Trophoblast cell (in vitro differentiated cells and primary cell): Measurements from ENCODE around the gene PKP4.
"Not testable (repeated sequence)": the region's sequence is repeated elsewhere in the genome, so short reads cannot be mapped to it uniquely, and the experiment has no call there.

Experiments
- DNase-seq, 2 donors: peaks; one replicate each; pipeline ENCODE4 v3.0.0-alpha.2; 2016
- H2AFZ ChIP-seq: 2 replicates; pipeline ENCODE4 v1.6.1; 2013; ENCODE audit warnings: low read length, moderate library complexity, mild to moderate bottlenecking; ENCODE audit not compliant: insufficient read depth, poor library complexity
- H2AK5ac ChIP-seq: 2 replicates; pipeline ENCODE4 v1.6.1; 2013; ENCODE audit warnings: mild to moderate bottlenecking, low read length
- H2BK120ac ChIP-seq: 2 replicates; pipeline ENCODE4 v1.6.1; 2013; ENCODE audit warnings: low read length, mild to moderate bottlenecking, moderate library complexity; ENCODE audit not compliant: insufficient read depth, poor library complexity
- H2BK12ac ChIP-seq: 2 replicates; pipeline ENCODE4 v1.6.1; 2013; ENCODE audit warnings: mild to moderate bottlenecking, low read length, moderate library complexity
- H2BK5ac ChIP-seq: 2 replicates; pipeline ENCODE4 v1.6.1; 2013; ENCODE audit warnings: low read length, low read depth, moderate library complexity, mild to moderate bottlenecking; ENCODE audit not compliant: poor library complexity
- H3K14ac ChIP-seq: 2 replicates; pipeline ENCODE4 v1.6.1; 2013; ENCODE audit warnings: mild to moderate bottlenecking, low read length
- H3K18ac ChIP-seq: 2 replicates; pipeline ENCODE4 v1.6.1; 2013; ENCODE audit warnings: mild to moderate bottlenecking, low read length
- H3K23ac ChIP-seq: 2 replicates; pipeline ENCODE4 v1.6.1; 2013; ENCODE audit warnings: low read length
- H3K27ac ChIP-seq: 2 replicates; pipeline ENCODE4 v1.5.1; 2013; ENCODE audit warnings: low read depth, mild to moderate bottlenecking, inconsistent platforms, low read length, moderate library complexity
- H3K27me3 ChIP-seq: 2 replicates; pipeline ENCODE4 v1.6.1; 2013; ENCODE audit warnings: inconsistent platforms, mild to moderate bottlenecking, low read length, moderate library complexity; ENCODE audit not compliant: insufficient read depth
- H3K36me3 ChIP-seq, 2 experiments: 1 replicate in 1 of 2; 2 replicates in 1 of 2; pipeline ENCODE4 v1.6.1; 2013; ENCODE audit warnings: low read length in 2 of 2, mild to moderate bottlenecking in 2 of 2, moderate library complexity in 1 of 2; ENCODE audit not compliant: insufficient read depth in 2 of 2, control insufficient read depth in 1 of 2
- H3K4ac ChIP-seq: 2 replicates; pipeline ENCODE4 v1.6.1; 2013; ENCODE audit warnings: low read depth, mild to moderate bottlenecking, low read length, moderate library complexity
- H3K4me1 ChIP-seq, 2 experiments: 1 replicate in 1 of 2; 2 replicates in 1 of 2; pipeline ENCODE4 v1.6.1; 2013; ENCODE audit warnings: low read length in 2 of 2, mild to moderate bottlenecking in 2 of 2, moderate library complexity in 1 of 2; ENCODE audit not compliant: insufficient read depth in 2 of 2, control insufficient read depth in 1 of 2
- H3K4me2 ChIP-seq: 2 replicates; pipeline ENCODE4 v1.6.1; 2013; ENCODE audit warnings: inconsistent platforms, mild to moderate bottlenecking, low read length, moderate library complexity
- H3K4me3 ChIP-seq: 2 replicates; pipeline ENCODE4 v1.5.1; 2013; ENCODE audit warnings: mild to moderate bottlenecking, low read depth, low read length, inconsistent platforms
- H3K79me1 ChIP-seq: one replicate; pipeline ENCODE4 v1.6.1; 2013; ENCODE audit warnings: low read length
- H3K79me2 ChIP-seq: 2 replicates; pipeline ENCODE4 v1.6.1; 2013; ENCODE audit warnings: low read length, mild to moderate bottlenecking; ENCODE audit not compliant: control insufficient read depth, insufficient read depth, poor library complexity
- H3K9ac ChIP-seq: 2 replicates; pipeline ENCODE4 v1.6.1; 2013; ENCODE audit warnings: mild to moderate bottlenecking, low read length
- H3K9me3 ChIP-seq: 2 replicates; pipeline ENCODE4 v1.6.1; 2013; ENCODE audit warnings: low read depth, mild to moderate bottlenecking, control low read depth, inconsistent platforms, low read length; ENCODE audit not compliant: insufficient read depth
- H4K12ac ChIP-seq: 2 replicates; pipeline ENCODE4 v1.6.1; 2013; ENCODE audit warnings: low read depth, mild to moderate bottlenecking, low read length, moderate library complexity
- H4K8ac ChIP-seq: 2 replicates; pipeline ENCODE4 v1.6.1; 2013; ENCODE audit warnings: low read depth, mild to moderate bottlenecking, low read length, moderate library complexity
- H4K91ac ChIP-seq: one replicate; pipeline ENCODE4 v1.6.1; 2013; ENCODE audit warnings: low read depth, mild to moderate bottlenecking, low read length, moderate library complexity
- WGBS: extraction: QIAGEN DNeasy Blood & Tissue Kit; methylation state at CpG from one replicate; pipeline ENCODE4 v1.1.7; 2013; ENCODE audit warnings: missing lambda C conversion rate; ENCODE audit not compliant: insufficient read length, insufficient coverage; ENCODE audit errors: extremely low coverage; 5-methylcytosine and 5-hydroxymethylcytosine counted together

Gene PKP4

GRCh38 chr2:158432117-158432516 lies 24.6 kb upstream of the PKP4 start:
- no peak overlapping the region for H3K4ac ChIP-seq
- H3K4me2 ChIP-seq: no peak overlapping the region
- no peak overlapping the region for H3K18ac ChIP-seq
- H2AK5ac ChIP-seq: no peak overlapping the region
- H3K79me1 ChIP-seq: no peaks in the 10 kb centered on the region
- H3K36me3 ChIP-seq: peaks cover 0 to 3% of the 10 kb centered on the region in 2 experiments
- no peak overlapping the region for H4K91ac ChIP-seq
- no peaks in the 10 kb centered on the region for H3K4me1 ChIP-seq
- no peak overlapping the region for H4K8ac ChIP-seq
- no peak overlapping the region for H3K9ac ChIP-seq
- H4K12ac ChIP-seq: no peak overlapping the region
- no peak overlapping the region for H2BK5ac ChIP-seq
- no peaks in the 10 kb centered on the region for H3K79me2 ChIP-seq
- no peak overlapping the region for H3K4me3 ChIP-seq
- no peak overlapping the region for H3K14ac ChIP-seq
- peaks cover 6% of the 10 kb centered on the region for H3K9me3 ChIP-seq
- H3K27ac ChIP-seq: no peak overlapping the region
- no peak overlapping the region for H2AFZ ChIP-seq
- no peak for DNase-seq
- no peak overlapping the region for H2BK12ac ChIP-seq
- no peak overlapping the region for H3K23ac ChIP-seq
- no peak overlapping the region for H2BK120ac ChIP-seq
- H3K27me3 ChIP-seq: no peaks in the 10 kb centered on the region

DNA sequence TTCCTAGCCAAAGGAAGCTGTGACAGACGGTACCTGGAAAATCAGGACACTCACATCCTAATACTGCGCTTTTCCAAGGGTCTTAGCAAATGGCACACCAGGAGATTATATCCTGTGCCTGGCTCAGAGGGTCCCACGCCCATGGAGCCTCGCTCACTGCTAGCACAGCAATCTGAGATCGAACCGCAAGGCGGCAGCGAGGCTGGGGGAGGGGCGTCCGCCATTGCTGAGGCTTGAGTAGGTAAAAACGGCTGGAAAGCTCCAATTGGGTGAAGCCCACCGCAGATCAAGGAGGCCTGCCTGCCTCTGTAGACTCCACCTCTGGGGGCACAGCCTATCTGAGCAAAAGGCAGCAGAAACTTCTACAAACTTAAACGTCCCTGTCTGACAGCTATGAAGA lies 23.0 kb upstream of the PKP4 start:
- H3K14ac ChIP-seq, DNase-seq, H2BK12ac ChIP-seq, H4K8ac ChIP-seq, H3K27me3 ChIP-seq, H3K79me1 ChIP-seq, H3K18ac ChIP-seq, H3K4me3 ChIP-seq, H3K9me3 ChIP-seq, H3K4me2 ChIP-seq, H4K91ac ChIP-seq, H2AFZ ChIP-seq, H3K79me2 ChIP-seq, H2AK5ac ChIP-seq, H3K4me1 ChIP-seq, H2BK120ac ChIP-seq, H2BK5ac ChIP-seq, H3K9ac ChIP-seq, H3K4ac ChIP-seq, H3K36me3 ChIP-seq, H3K27ac ChIP-seq, H3K23ac ChIP-seq, H4K12ac ChIP-seq: not testable (repeated sequence)
- no CpG with 5 or more reads among the region's 13 CpGs for WGBS

- H3K27ac ChIP-seq, H2BK5ac ChIP-seq, H3K14ac ChIP-seq, H3K36me3 ChIP-seq, H3K4me2 ChIP-seq, H3K4me3 ChIP-seq, H3K9me3 ChIP-seq, H3K23ac ChIP-seq, H3K4me1 ChIP-seq, H4K91ac ChIP-seq, H3K27me3 ChIP-seq, H2AK5ac ChIP-seq, H4K12ac ChIP-seq, H3K79me1 ChIP-seq, H2BK120ac ChIP-seq, DNase-seq, H3K18ac ChIP-seq, H2BK12ac ChIP-seq, H3K9ac ChIP-seq, H2AFZ ChIP-seq, H3K79me2 ChIP-seq, H3K4ac ChIP-seq, H4K8ac ChIP-seq: not testable (repeated sequence)
- no CpG with 5 or more reads among the region's 4 CpGs for WGBS
These were observed 17.7 kb upstream of the PKP4 start for GRCh38 chr2:158439062-158439461.

DNA sequence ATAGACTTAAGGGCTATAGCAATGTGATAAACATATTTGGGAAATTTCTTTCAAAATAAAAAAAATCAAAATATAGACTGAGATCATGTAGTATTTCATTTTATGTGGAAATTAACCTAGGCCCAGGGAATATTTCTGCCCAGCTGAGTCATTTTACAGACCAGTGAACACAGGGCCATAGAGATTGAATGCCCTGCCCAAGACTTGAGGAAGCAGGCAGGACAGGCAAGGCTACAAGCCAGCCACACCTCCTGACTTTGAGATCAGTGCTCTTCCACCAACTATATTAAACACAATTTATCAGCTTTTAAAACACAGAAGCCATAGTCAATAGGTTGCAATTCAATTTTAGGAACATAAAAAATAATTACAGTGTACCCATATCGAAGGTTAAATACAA lies 13.1 kb upstream of the PKP4 start:
- H4K91ac ChIP-seq: no peak overlapping the region
- no CpG with 5 or more reads among the region's 1 CpG for whole genome bisulfite sequencing

More for the DNA sequence above, 13.1 kb upstream of the PKP4 start:
- Histone ChIP-seq H4K12ac (no peak overlapping the region), H3K4me3 (no peak overlapping the region), H2AK5ac (no peak overlapping the region), H3K79me2 (no peaks in the 10 kb centered on the region), H3K79me1 (no peaks in the 10 kb centered on the region), H2BK12ac (no peak overlapping the region), H3K4ac (no peak overlapping the region), H3K23ac (no peak overlapping the region), H2BK5ac (no peak overlapping the region), H4K8ac (no peak overlapping the region), H3K27me3 (no peaks in the 10 kb centered on the region), H3K4me1 (no peaks in the 10 kb centered on the region), H2BK120ac (no peak overlapping the region), H3K27ac (no peak overlapping the region), H2AFZ (no peak overlapping the region), H3K9ac (no peak overlapping the region), H3K36me3 (no peaks in the 10 kb centered on the region), H3K14ac (no peak overlapping the region), H3K4me2 (no peak overlapping the region), H3K18ac (no peak overlapping the region), H3K9me3 (no peaks in the 10 kb centered on the region)
- no peak for DNase-seq
